GM21360 (cell line): ENCODE data around the gene SUPV3L1.

ENCODE experiments used
- ATAC-seq: cut with Tn5 transposase; IDR thresholded peaks from one replicate; pipeline ENCODE4 v1.9.1; 2021; ENCODE audit warnings: mild to moderate bottlenecking, moderate library complexity; ENCODE audit not compliant: unreplicated experiment

Gene SUPV3L1

DNA sequence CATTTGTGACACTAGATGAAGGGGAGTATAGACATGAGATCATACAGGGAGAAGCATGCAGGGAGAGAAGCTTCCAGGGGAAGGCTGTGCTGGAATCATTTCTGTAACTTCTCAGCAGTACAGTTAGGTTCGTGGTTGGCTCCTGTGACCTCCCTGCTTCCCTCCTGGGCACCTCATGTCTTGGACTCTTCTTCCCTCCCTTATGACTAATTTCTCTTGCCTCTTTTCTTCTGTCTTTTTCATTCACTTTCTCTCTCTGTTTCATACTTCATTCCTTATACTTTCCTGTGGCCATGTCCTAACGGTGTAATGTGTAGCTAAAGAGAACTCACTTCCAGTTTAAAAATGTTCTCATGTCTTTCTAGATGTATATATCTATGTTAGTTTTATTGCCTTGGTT is 21.0 kb downstream of the SUPV3L1 start:
- no peak for ATAC-seq

- ATAC-seq = no peak
These were observed 22.3 kb downstream of the SUPV3L1 start for GRCh38 chr10:69202332-69202731.

- ATAC-seq = no peak
These were observed 28.7 kb downstream of the SUPV3L1 start for GRCh38 chr10:69208761-69209160.

DNA sequence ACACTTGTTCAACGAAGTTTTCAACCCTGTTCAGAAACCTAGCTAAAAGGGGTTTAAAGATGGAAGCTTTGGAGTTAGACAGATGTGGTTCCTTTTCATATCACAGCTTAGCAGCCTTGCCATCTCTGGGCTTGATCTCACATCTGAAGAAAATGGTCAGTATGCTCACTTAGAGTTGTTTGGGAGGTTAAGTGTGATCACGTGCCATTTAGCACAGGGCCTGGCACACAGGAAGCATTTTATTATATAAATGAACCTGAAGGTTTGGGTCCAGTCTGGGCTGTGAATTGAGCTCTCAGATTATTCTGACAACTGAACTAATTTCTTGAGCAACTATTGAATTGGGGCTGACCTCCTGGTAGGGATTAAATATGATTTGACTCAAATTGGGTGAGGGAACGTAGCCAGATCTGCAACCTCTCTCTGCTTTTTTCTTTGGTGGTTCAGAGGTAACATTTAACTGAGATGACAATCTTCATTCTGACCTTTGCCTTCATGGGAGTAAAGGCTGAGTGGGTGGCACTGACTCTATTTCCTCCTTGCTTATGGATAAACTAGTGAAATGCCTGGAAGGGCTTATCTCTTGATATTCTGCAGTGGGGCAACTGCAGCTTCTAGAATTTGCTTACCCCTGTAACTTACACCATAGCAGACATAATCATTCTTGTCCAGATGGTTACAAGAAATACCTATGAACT is 29.9 kb downstream of the SUPV3L1 start:
- no peak for ATAC-seq

DNA sequence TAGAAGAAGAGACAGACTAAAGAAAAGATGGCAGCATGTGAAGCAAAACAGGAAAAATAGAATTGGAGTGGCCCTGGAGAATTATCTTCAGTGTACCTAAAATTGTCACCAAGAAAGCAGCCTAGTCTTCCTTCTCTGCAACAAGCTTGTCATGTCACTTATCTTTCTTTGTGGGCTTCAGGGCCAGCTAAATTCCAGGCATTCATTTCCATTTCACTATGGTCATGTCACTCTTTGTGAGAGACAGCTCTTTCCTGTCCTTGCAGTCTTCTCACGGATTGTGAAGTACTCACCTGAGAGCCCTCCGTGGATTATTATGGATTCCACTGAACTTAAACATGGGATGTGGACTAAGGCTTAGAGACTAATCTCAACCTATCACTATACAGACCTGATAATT is 31.1 kb downstream of the SUPV3L1 start:
- no peak for ATAC-seq

- no peak for ATAC-seq
These were observed 31.5 kb downstream of the SUPV3L1 start for GRCh38 chr10:69211524-69211923.

DNA sequence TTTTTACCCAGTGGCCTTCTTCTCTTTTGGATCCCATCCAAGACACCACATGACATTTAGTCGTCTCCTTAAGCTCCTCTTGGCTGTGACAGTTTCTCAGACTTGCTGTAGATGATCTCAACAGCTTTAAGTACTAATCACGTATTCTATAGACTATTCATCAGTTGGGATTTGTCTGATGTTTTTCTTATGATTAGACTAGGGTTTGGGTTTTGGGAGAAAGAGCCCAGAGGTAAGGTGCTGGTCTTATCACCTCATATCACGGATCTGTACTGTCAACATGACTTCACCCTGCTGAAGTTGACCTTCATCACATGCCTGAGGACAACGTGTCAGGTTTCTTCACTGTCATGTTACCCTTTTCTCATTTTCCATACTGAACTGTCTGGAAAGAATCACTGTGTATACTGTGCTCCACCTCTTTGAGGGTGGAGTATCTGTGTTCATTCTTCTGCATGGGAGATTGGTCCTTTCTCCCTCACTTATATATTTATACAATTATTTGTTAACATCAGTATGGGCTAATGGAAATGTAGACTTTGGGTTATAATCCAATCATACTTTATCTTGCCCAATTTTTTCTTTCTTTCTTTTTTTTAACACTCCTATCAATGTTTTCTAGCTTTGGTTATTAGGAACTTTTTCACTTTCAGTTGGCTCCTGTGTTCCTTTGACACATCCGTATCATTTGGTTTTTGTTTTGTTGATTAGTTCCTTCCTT is 33.7 kb downstream of the SUPV3L1 start:
- no peak for ATAC-seq

DNA sequence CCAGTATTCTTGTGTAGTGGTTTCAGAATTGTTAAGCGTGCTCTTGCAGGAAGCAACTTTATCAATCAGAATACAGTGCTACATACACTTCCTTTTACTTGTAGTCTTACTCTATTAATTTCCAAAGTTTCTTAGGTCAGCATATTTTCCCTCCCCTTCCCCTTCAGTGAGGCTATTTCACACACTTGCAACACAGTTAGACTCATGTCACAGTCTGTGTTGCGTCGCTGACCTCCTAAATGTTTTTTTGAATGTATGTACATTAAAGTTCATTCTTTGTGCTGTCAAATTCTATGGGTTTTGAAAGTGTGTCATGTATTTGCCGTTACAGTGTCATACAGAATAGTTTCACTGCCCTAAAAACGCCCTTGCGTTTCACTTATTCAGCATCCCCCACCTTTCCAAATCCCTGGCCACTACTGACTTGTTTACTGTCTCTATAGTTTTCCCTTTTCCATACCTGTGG is 34.7 kb downstream of the SUPV3L1 start:
- no peak for ATAC-seq

- ATAC-seq = no peak
These were observed 35.6 kb downstream of the SUPV3L1 start for GRCh38 chr10:69215405-69216171.

DNA sequence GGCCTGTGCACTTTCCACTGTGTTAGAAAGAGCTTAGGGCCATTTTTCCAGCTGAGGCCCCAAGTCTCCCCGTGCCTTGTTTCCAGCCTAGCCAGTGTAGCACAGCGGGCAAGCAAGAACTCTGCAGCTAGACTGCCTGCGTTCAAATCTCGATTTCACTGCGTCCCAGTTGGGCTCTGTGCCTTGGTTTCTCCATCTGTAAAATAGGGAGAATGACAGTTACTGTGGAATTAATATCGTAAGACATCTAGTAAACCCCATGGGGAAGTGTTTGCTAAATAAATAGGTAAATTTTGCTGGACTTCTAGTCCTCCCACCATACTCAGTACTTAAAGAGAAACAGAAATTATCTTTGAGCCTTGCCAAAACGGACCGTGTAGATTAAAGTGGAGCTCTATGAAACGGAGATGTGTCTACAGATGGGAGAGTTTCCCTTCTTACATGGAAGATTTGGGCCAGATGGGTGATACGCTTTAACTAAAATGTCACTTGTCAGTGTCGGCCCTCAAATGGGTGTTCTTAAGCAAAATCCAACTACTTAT is 36.6 kb downstream of the SUPV3L1 start:
- ATAC-seq = no peak

DNA sequence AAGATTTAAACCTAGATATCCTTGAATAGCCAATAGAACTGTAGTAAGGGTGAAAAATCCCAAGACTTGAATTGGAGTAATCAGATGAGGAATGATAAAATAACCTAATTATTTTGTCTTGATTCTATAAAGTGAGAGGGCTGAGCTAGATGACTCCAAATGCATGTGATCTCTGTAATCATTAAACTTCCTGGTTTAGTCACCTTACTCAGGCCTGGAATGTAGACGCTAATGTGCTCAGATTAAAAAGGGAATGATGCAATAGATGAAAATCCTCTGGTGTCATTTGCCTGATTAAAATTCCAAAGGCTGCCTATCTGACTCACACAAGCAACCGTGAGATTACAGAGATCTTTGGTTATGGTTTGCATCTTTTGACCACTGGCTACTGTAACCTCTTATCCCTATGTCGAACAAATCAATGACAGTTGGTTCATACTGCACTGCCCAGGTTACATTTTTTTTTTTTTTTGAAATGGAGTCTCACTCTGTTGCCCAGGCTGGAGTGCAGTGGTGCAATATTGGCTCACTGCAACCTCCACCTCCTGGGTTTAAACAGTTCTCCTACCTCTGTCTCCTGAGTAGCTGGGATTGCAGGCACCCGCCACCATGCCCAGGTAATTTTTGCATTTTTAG is 37.2 kb downstream of the SUPV3L1 start:
- no peak for ATAC-seq

DNA sequence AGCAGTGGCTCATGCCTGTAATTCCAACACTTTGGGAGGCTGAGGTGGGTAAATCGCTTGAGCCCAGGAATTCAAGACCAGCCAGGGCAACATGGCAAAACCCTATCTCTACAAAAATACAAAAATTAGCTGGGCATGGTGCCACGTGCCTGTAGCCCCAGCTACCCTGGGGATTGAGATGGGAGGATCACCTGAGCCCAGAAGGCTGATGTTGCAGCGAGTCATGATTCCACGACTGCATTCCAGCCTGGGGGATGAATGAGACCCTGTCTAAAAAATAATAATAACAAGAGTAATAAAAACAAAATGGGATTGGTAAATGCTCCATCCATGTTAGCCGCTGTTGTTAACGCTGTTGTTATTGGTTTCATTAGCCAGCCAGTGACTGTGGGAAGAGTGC is 38.8 kb downstream of the SUPV3L1 start:
- no peak for ATAC-seq

- ATAC-seq = no peak
These were observed 40.0 kb downstream of the SUPV3L1 start, which contains the start of gene HKDC1 for GRCh38 chr10:69220041-69220451. HKDC1 (plus strand) TSS chr10:69220332; CDS start chr10:69220436, 104 bp downstream.

GRCh38 chr10:69220507-69220906 is 40.5 kb downstream of the SUPV3L1 start:
- ATAC-seq = no peak

DNA sequence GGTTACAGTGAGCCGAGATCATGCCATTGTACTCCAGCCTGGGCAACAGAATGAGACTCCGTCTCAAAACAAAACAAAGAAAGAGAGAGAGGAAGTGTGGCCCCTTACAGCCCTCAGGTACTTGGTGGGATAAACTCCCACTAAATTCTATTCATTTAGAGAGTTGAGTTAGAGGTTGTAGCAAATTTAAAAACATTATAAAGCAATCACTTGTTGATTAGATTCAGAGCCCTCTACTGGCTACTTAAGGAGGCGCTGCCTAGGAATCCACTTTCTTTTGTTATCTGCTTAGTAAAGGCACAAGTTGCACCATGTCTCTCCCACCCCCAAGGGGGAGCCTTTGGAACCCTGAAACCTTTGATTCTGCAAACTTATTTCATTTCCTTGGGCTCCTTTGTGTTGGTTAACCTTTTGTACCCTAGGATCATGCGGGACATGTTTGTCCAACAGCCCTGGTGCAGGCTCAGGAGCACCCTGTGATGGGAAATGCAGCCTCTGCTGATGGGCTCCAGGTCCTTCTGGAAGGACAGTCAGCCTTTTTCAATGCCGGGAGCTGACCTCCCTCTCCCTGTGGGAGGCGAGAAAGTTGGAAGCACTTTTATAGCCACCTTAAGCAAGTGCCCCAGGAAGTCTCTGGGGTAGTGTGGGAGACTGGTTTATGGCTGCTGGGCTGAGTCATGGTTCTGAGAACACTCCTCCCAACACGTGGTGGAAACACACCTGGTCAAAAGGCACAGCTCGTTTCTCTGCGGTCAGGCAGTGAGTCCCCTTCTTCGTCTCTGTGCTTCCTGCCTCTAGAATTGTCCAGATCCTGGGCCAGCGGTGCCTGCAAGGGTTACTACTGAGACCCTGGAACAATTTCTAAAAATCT is 42.4 kb downstream of the SUPV3L1 start:
- peak; percentile 93 for ATAC-seq

DNA sequence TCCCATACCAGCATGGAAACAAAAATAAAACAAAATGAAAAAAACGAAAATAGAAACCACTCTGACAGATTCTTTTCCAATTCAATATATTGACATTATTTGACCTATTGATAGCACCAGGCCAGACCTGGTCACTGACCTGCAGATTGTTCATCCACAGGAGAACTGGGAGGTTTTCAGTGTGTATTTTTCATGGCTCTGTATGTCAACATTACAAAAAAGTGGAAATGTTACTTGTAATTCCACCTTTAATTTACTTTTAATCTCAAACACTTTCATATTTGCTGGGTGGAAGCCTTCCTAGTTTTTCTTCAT is 43.0 kb downstream of the SUPV3L1 start:
- ATAC-seq = peak; percentile 10

DNA sequence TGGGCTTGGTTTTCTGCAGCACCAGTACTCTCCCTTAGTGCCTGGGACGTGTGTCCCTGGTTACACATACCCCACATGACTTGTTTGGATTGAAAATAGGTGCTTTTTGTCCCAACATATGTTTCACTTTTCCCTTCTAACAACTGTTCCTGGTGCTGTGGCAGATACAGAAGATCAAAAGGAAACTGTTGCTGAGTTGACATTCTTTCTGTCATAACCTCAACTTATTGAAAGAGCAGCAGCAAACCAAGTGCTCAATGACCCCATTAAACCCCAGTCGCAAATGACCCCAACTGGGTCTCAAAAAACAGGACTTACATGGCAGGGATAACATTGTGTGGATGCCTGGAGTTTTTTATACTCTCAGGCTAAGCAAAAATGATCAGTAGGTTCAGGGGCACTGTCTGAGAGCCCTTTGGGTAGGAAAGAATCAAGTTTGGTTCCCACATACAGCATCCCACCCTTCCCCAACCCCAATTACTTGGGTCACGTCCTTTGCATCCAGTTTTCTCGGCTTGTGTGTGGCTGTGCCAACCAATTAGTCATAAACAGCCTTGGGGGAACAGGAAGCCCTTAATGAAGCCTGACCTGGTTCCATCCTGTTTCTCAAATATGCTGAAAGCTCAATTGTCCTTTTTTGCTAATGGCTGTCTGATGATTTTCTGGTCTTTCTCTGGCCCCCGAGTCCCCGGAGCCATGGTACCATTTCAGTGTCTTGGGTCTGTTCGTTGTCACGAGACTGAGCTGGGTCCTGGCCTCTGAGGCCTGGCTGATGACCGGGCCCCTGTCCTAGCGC is 45.0 kb downstream of the SUPV3L1 start:
- no peak for ATAC-seq

DNA sequence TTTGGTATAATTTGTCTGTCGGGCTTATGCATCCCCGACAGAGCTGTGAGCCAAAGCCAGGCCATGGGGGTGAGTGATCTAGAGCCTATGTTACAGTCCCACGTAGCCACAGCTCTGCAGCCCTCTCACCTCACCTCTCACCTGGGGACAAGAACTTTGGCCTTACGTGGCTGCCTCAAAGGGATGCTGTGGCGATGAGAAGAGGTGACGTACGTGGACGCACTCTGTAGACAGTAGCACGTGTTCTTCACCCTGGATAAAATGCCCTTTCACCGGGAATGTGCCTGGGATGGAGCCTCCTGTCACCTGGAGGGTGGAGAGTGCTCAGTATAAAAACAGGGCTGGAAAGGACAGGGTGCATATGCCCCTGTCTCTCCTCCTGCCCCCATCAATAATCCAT is 45.6 kb downstream of the SUPV3L1 start:
- ATAC-seq = no peak

- ATAC-seq = no peak
These were observed 47.0 kb downstream of the SUPV3L1 start for GRCh38 chr10:69226919-69227450.
